H1 (cell line): Measurements from ENCODE around the gene NUDT9.

Source experiments
- CHD1 ChIP-seq: IDR thresholded peaks from 2 replicates; pipeline ENCODE4 v1.6.1; 2012; ENCODE audit warnings: low read depth, low read length, improper control_type of control experiment
- CTCF ChIP-seq, 3 experiments: IDR thresholded peaks; 1 replicate in 2 of 3; 2 replicates in 1 of 3; pipeline versions ENCODE4 v1.5.1 to v1.6.1; 2011; ENCODE audit warnings: low read length in 3 of 3, mild to moderate bottlenecking in 3 of 3, inconsistent platforms in 2 of 3, low read depth in 1 of 3, moderate library complexity in 1 of 3; ENCODE audit not compliant: insufficient read depth in 1 of 3; ENCODE audit errors: control extremely low read depth in 1 of 3
- EZH2 ChIP-seq: fragments of 200-600 bp; sonication (generic); IDR thresholded peaks from 2 replicates; pipeline ENCODE4 v1.7.1; 2012; ENCODE audit warnings: low read depth, mild to moderate bottlenecking, moderate library complexity, low read length, inconsistent platforms; ENCODE audit not compliant: severe bottlenecking
- GABPA ChIP-seq: IDR thresholded peaks from 2 replicates; pipeline ENCODE4 v1.6.1; 2011; ENCODE audit warnings: mild to moderate bottlenecking, low read length, moderate library complexity, borderline replicate concordance; ENCODE audit not compliant: insufficient read depth
- MAFK ChIP-seq: IDR thresholded peaks from 2 replicates; pipeline ENCODE4 v1.6.1; 2012; ENCODE audit warnings: low read depth, mild to moderate bottlenecking, improper control_type of control experiment, low read length
- POLR2A ChIP-seq, 2 experiments: IDR thresholded peaks; 1 replicate in 1 of 2; 2 replicates in 1 of 2; pipeline ENCODE4 v1.6.1; 2011; ENCODE audit warnings: low read depth in 2 of 2, low read length in 2 of 2, mild to moderate bottlenecking in 2 of 2; ENCODE audit errors: control extremely low read depth in 1 of 2
- POLR2AphosphoS5 ChIP-seq: IDR thresholded peaks from 2 replicates; pipeline ENCODE4 v1.6.1; 2011; ENCODE audit warnings: low read depth, low read length
- RBBP5 ChIP-seq: IDR thresholded peaks from 2 replicates; pipeline ENCODE4 v1.7.1; 2012; ENCODE audit warnings: low read depth, mild to moderate bottlenecking, inconsistent platforms, low read length, moderate library complexity, borderline replicate concordance
- SP1 ChIP-seq: IDR thresholded peaks from 2 replicates; pipeline ENCODE4 v1.6.1; 2011; ENCODE audit warnings: low read depth, low read length
- TEAD4 ChIP-seq: IDR thresholded peaks from 2 replicates; pipeline ENCODE4 v1.6.1; 2012; ENCODE audit warnings: low read depth, low read length, inconsistent platforms, mixed read lengths
- YY1 ChIP-seq: IDR thresholded peaks from 2 replicates; pipeline ENCODE4 v1.6.1; 2011; ENCODE audit warnings: low read depth, mild to moderate bottlenecking, low read length
- ZNF274 ChIP-seq: IDR thresholded peaks from 2 replicates; pipeline ENCODE4 v1.7.0; 2012; ENCODE audit warnings: low read length, borderline replicate concordance; ENCODE audit errors: extremely low read depth

- TF ChIP-seq CHD1 = no peak
- no peak for TF ChIP-seq EZH2
- TF ChIP-seq TEAD4 = no peak
- TF ChIP-seq POLR2AphosphoS5 = no peak
- TF ChIP-seq CTCF (IDR thresholded peaks at IDR 0.05; ENCODE audit: control extremely low read depth in 1 of 3, insufficient read depth in 1 of 3, low read depth in 1 of 3, low read length in 3 of 3) = no peak
- no peak for TF ChIP-seq RBBP5
- TF ChIP-seq GABPA = no peak
- TF ChIP-seq ZNF274 = no peak
- no peak for TF ChIP-seq YY1
- TF ChIP-seq POLR2A (IDR thresholded peaks at IDR 0.05; ENCODE audit: control extremely low read depth in 1 of 2, low read depth in 2 of 2, low read length in 2 of 2) = no peak
- no peak for TF ChIP-seq SP1
- TF ChIP-seq MAFK = no peak
Observed at GRCh38 chr4:87409420-87409939, 12.9 kb upstream of the NUDT9 start.
